Measurements from ENCODE around the gene PPP1R3D. TPM values are rescaled to one million over a fixed set of nuclear protein-coding genes. Genes with fewer than 3 reads are reported as not detected.
A peak's percentile ranks its signal among the peaks of the same experiment; 100 is the strongest.

The PPP1R3D gene
- total and polyA plus RNA-seq, 10 of the 15 experiments (the other 5 are each of a cell fraction or from before 2014, with no cell fraction given): 0.39 to 4.8 (median 2.9) TPM

DNA sequence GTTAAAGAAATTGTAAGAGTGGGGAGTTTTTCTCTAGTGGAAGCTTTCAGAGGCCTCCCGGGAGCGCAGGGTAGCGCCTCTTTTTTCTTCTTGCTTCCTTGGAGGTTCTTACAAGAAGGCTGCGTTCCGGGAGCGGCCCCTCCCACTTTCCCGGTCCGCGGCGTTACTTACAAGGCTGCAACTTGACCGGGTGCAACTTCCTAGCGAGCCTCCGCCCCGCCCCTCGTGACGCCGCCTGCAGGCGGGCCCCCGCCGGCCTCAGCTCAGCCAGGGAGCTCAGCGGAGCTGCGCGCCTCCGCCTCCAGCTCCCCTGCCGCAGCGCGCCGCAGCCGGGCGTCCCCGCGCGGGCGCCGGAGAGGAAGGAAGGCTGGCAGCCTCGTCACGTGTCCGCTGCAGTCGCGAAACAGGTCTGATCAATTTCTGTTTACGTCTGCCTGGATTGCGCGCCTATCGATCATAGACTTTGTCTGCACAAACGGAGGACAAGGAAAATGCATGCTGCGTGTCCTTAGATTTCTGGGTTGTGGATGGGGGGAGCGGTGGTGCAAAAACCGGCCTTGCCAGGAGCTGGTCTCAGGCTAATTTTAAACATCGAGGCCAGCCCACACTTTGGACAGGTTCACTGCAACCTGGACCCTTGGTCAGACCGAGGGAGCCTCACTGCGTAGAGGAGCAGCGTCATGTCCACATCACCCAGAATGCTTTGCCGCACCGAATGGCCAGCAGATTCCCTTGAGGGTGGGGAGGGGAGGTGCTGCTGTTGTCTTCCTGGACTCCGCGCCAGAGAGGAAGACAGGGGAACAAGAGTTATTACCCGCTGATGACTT lies at the start of gene PPP1R3D, which contains the start of gene FAM217B (continued):
- TF ChIP-seq, protein P1, sequence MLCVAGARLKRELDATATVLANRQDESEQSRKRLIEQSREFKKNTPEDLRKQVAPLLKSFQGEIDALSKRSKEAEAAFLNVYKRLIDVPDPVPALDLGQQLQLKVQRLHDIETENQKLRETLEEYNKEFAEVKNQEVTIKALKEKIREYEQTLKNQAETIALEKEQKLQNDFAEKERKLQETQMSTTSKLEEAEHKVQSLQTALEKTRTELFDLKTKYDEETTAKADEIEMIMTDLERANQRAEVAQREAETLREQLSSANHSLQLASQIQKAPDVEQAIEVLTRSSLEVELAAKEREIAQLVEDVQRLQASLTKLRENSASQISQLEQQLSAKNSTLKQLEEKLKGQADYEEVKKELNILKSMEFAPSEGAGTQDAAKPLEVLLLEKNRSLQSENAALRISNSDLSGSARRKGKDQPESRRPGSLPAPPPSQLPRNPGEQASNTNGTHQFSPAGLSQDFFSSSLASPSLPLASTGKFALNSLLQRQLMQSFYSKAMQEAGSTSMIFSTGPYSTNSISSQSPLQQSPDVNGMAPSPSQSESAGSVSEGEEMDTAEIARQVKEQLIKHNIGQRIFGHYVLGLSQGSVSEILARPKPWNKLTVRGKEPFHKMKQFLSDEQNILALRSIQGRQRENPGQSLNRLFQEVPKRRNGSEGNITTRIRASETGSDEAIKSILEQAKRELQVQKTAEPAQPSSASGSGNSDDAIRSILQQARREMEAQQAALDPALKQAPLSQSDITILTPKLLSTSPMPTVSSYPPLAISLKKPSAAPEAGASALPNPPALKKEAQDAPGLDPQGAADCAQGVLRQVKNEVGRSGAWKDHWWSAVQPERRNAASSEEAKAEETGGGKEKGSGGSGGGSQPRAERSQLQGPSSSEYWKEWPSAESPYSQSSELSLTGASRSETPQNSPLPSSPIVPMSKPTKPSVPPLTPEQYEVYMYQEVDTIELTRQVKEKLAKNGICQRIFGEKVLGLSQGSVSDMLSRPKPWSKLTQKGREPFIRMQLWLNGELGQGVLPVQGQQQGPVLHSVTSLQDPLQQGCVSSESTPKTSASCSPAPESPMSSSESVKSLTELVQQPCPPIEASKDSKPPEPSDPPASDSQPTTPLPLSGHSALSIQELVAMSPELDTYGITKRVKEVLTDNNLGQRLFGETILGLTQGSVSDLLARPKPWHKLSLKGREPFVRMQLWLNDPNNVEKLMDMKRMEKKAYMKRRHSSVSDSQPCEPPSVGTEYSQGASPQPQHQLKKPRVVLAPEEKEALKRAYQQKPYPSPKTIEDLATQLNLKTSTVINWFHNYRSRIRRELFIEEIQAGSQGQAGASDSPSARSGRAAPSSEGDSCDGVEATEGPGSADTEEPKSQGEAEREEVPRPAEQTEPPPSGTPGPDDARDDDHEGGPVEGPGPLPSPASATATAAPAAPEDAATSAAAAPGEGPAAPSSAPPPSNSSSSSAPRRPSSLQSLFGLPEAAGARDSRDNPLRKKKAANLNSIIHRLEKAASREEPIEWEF (IDR thresholded peaks at IDR 0.05; ENCODE audit: insufficient replicate concordance, low read depth, low read length): peak; percentile 59
- no peak for TF ChIP-seq NFYA (IDR thresholded peaks at IDR 0.05; ENCODE audit: borderline replicate concordance, low read depth, low read length)
- TF ChIP-seq YY1 (IDR thresholded peaks at IDR 0.05; ENCODE audit: low read depth, low read length): peak; percentile 29; the same call in 1 of the 2 replicates
- TF ChIP-seq TCF3 (IDR thresholded peaks at IDR 0.05; ENCODE audit: borderline replicate concordance, insufficient read depth, low read depth, low read length): no peak
- TF ChIP-seq, protein P2, sequence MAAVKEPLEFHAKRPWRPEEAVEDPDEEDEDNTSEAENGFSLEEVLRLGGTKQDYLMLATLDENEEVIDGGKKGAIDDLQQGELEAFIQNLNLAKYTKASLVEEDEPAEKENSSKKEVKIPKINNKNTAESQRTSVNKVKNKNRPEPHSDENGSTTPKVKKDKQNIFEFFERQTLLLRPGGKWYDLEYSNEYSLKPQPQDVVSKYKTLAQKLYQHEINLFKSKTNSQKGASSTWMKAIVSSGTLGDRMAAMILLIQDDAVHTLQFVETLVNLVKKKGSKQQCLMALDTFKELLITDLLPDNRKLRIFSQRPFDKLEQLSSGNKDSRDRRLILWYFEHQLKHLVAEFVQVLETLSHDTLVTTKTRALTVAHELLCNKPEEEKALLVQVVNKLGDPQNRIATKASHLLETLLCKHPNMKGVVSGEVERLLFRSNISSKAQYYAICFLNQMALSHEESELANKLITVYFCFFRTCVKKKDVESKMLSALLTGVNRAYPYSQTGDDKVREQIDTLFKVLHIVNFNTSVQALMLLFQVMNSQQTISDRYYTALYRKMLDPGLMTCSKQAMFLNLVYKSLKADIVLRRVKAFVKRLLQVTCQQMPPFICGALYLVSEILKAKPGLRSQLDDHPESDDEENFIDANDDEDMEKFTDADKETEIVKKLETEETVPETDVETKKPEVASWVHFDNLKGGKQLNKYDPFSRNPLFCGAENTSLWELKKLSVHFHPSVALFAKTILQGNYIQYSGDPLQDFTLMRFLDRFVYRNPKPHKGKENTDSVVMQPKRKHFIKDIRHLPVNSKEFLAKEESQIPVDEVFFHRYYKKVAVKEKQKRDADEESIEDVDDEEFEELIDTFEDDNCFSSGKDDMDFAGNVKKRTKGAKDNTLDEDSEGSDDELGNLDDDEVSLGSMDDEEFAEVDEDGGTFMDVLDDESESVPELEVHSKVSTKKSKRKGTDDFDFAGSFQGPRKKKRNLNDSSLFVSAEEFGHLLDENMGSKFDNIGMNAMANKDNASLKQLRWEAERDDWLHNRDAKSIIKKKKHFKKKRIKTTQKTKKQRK (IDR thresholded peaks at IDR 0.05; ENCODE audit: low read depth, low read length): no peak
- no peak for TF ChIP-seq FOS (IDR thresholded peaks at IDR 0.05; ENCODE audit: borderline replicate concordance, extremely low read depth, insufficient read length)
- peak; percentile 44 for TF ChIP-seq SP1 (IDR thresholded peaks at IDR 0.05; ENCODE audit: low read depth, low read length)
- no peak for TF ChIP-seq STAT3 (IDR thresholded peaks at IDR 0.05; ENCODE audit: low read depth, low read length)
- no peak for TF ChIP-seq SKIL (IDR thresholded peaks at IDR 0.05; ENCODE audit: low read depth, poor library complexity, severe bottlenecking)
- 0 out of 2 replicates have a peak, but pooled peaks have one; percentile 33 for TF ChIP-seq SIN3A (IDR thresholded peaks at IDR 0.05; ENCODE audit: low read depth, low read length)
- 0 out of 2 replicates have a peak, but pooled peaks have one; percentile 38 for TF ChIP-seq BACH1 (IDR thresholded peaks at IDR 0.05; ENCODE audit: borderline replicate concordance)
- no peak for TF ChIP-seq WRNIP1 (IDR thresholded peaks at IDR 0.05; ENCODE audit: borderline replicate concordance, low read depth, low read length)
- no peak for TF ChIP-seq FOXM1 (IDR thresholded peaks at IDR 0.05; ENCODE audit: low read depth, low read length)
- TF ChIP-seq MYC (IDR thresholded peaks at IDR 0.05; ENCODE audit: insufficient read depth, insufficient read length, insufficient replicate concordance, low read length, severe bottlenecking): peak; percentile 41
- TF ChIP-seq CEBPB (IDR thresholded peaks at IDR 0.05; ENCODE audit: borderline replicate concordance in 1 of 2, low read depth in 2 of 2, low read length in 2 of 2): no peak
- no peak for TF ChIP-seq ZSCAN29 (IDR thresholded peaks at IDR 0.05)
- TF ChIP-seq MXI1 (IDR thresholded peaks at IDR 0.05; ENCODE audit: low read depth, low read length): peak; percentile 62; the same call in 1 of the 2 replicates
- TF ChIP-seq ZBED1 (IDR thresholded peaks at IDR 0.05; ENCODE audit: borderline replicate concordance): no peak
- no peak for TF ChIP-seq RFX5 (IDR thresholded peaks at IDR 0.05; ENCODE audit: low read depth, low read length)

Measured in GM12878 (cell line).